NCI-H2196 treated with DMSO at 0.1 percent for 48 hours (cell line): ENCODE results near the gene SOX12.

Experiments
- DNase-seq: peaks from one replicate; lab custom pipeline; 2025; ENCODE audit not compliant: unreplicated experiment; lab: John Stamatoyannopoulos, UW

SOX12 gene

GRCh38 chr20:325045-325888 lies at the start of gene SOX12:
Gene SOX12, plus strand, starts transcription at chr20:325552. Its CDS starts 373 bp downstream, at chr20:325925.
- DNase-seq = peak; percentile 91

- no peak for DNase-seq
Measured at GRCh38 chr20:275791-276190, 49.6 kb upstream of the SOX12 start.

GRCh38 chr20:276620-277495 lies 48.5 kb upstream of the SOX12 start:
- DNase-seq = no peak

GRCh38 chr20:277496-277781 lies 47.9 kb upstream of the SOX12 start:
- no peak for DNase-seq

- no peak for DNase-seq
Measured at GRCh38 chr20:278181-278580, 47.2 kb upstream of the SOX12 start.

GRCh38 chr20:278607-279571 lies 46.5 kb upstream of the SOX12 start:
- no peak for DNase-seq

GRCh38 chr20:284172-284571 lies 41.2 kb upstream of the SOX12 start:
- no peak for DNase-seq

- no peak for DNase-seq
Measured at GRCh38 chr20:286508-286907, 38.8 kb upstream of the SOX12 start.

- DNase-seq = peak; percentile 4
Measured at GRCh38 chr20:288956-289692, 36.2 kb upstream of the SOX12 start.

GRCh38 chr20:289693-290083 lies 35.7 kb upstream of the SOX12 start:
- DNase-seq = no peak

GRCh38 chr20:290084-290831 lies 35.1 kb upstream of the SOX12 start, which contains the start of gene C20orf96:
Gene C20orf96, minus strand, starts transcription at chr20:290750. Its CDS starts 140 bp downstream, at chr20:290610.
- peak; percentile 91 for DNase-seq

- no peak for DNase-seq
Measured at GRCh38 chr20:294602-295001, 30.8 kb upstream of the SOX12 start.

- no peak for DNase-seq
Measured at GRCh38 chr20:295804-296203, 29.5 kb upstream of the SOX12 start.

- peak; percentile 71 for DNase-seq
Measured at GRCh38 chr20:297098-297924, 28.0 kb upstream of the SOX12 start, which contains the start of gene ZCCHC3. Gene ZCCHC3, plus strand, starts transcription at chr20:297570. Its CDS starts 17 bp downstream, at chr20:297587.

GRCh38 chr20:297925-298775 lies 27.2 kb upstream of the SOX12 start:
- DNase-seq = peak; percentile 30

GRCh38 chr20:298776-299391 lies 26.5 kb upstream of the SOX12 start:
- no peak for DNase-seq

GRCh38 chr20:300345-300990 lies 24.9 kb upstream of the SOX12 start:
- no peak for DNase-seq
